Lung (tissue), 16 donors: Measurements from ENCODE around the gene CDC42BPB. TPM values are rescaled to one million over a fixed set of nuclear protein-coding genes. Genes with fewer than 3 reads are reported as not detected.
A peak's percentile ranks its signal among the peaks of the same experiment; 100 is the strongest.

Source experiments
- ATAC-seq: fragments of 200-7000 bp; cut with Tn5 transposase; one replicate; pipeline ENCODE4 v1.9.1; 2020; ENCODE audit warnings: moderate number of reproducible peaks; ENCODE audit not compliant: insufficient read depth, low FRiP score
- DNase-seq, 3 donors: peaks; one replicate each; pipeline ENCODE4 v3.0.0-alpha.2; 2013 to 2017
- H3K27ac ChIP-seq, 2 donors: one replicate each; pipeline ENCODE4 v1.5.1; 2013; ENCODE audit warnings: mild to moderate bottlenecking in 2 of 2, moderate library complexity in 2 of 2, control low read depth in 1 of 2, inconsistent platforms in 1 of 2, low read depth in 1 of 2, low read length in 1 of 2
- H3K27me3 ChIP-seq, 3 donors: one replicate each; pipeline ENCODE4 v1.5.1; 2013; ENCODE audit warnings: low read length in 2 of 3; ENCODE audit not compliant: control insufficient read depth in 3 of 3, insufficient read depth in 3 of 3
- H3K36me3 ChIP-seq, 4 donors: one replicate each; pipeline ENCODE4 v1.5.1; 2013; ENCODE audit warnings: low read length in 4 of 4, mild to moderate bottlenecking in 1 of 4, moderate library complexity in 1 of 4; ENCODE audit not compliant: control insufficient read depth in 4 of 4, insufficient read depth in 4 of 4
- H3K4me1 ChIP-seq, 5 donors: one replicate each; pipeline ENCODE4 v1.5.1; 2013; ENCODE audit warnings: low read length in 5 of 5, mild to moderate bottlenecking in 2 of 5, moderate library complexity in 1 of 5; ENCODE audit not compliant: control insufficient read depth in 5 of 5, insufficient read depth in 5 of 5
- H3K4me3 ChIP-seq: one replicate; pipeline ENCODE4 v1.5.1; 2013; ENCODE audit warnings: mild to moderate bottlenecking, control low read depth, moderate library complexity
- H3K9ac ChIP-seq, 2 donors: one replicate each; pipeline ENCODE4 v1.5.1; 2013; ENCODE audit warnings: low read length in 2 of 2, control low read depth in 1 of 2; ENCODE audit not compliant: insufficient read depth in 1 of 2
- H3K9me3 ChIP-seq, 4 donors: one replicate each; pipeline ENCODE4 v1.5.1; 2013; ENCODE audit warnings: low read length in 3 of 4, mild to moderate bottlenecking in 1 of 4, moderate library complexity in 1 of 4; ENCODE audit not compliant: control insufficient read depth in 4 of 4, insufficient read depth in 3 of 4
- CTCF ChIP-seq: IDR thresholded peaks from 2 replicates; pipeline ENCODE4 v1.5.1; 2012; ENCODE audit warnings: mild to moderate bottlenecking; ENCODE audit errors: control extremely low read depth, extremely low read depth
- WGBS, 2 donors: extraction: QIAGEN DNeasy Blood & Tissue Kit; methylation state at CpG; one replicate each; pipeline ENCODE4 v1.1.7; 2013; 5-methylcytosine and 5-hydroxymethylcytosine counted together
- long read RNA-seq, 5 donors: transcript quantifications; one replicate each; lab custom pipeline, GENCODE V29; 2026
- polyA plus RNA-seq, 2 donors: library from polyadenylated mRNA; stranded (reverse); fragments of 200-250 nt; gene quantifications; one replicate each; pipeline ENCODE4 v1.2.1, GENCODE V29; 2013
- total RNA-seq, 2 donors: library from RNA; depleted of rRNA in 1 of 2; stranded (reverse); fragments of >200 nt in 1 of 2; gene quantifications; one replicate each; pipeline ENCODE4 v1.2.1, GENCODE V29; 2014 to 2021
- donor health status: control.
- donor health status: control.
- donor health status: Bipolar disorder and iron deficiency.
- donor health status: healthy.
- donor health status: DM: yes; HTN: yes; CAD: no.

Gene CDC42BPB
- total RNA-seq (10 to 100 TPM; 88.5 to 97.9 TPM), polyA plus RNA-seq (10 to 100 TPM; 39.3 to 44.6 TPM)
- long read RNA-seq, donor 1, full-length matches to known transcripts: 1 of 15 reads
- long read RNA-seq, donor 1, partial matches to known transcripts: 14 of 15 reads
- long read RNA-seq, donor 1, other reads (novel, unspliced or antisense): 0 of 15 reads
- long read RNA-seq, donor 2, partial matches to known transcripts: 5 of 5 reads
- long read RNA-seq, donor 2, other reads (novel, unspliced or antisense): 0 of 5 reads
- long read RNA-seq, donor 3, partial matches to known transcripts: 8 of 12 reads
- long read RNA-seq, donor 3, other reads (novel, unspliced or antisense): 0 of 12 reads
- long read RNA-seq, donor 4, partial matches to known transcripts: 0 of 1 reads
- long read RNA-seq, donor 4, other reads (novel, unspliced or antisense): 0 of 1 reads
- long read RNA-seq, donor 5, full-length matches to known transcripts: 3 of 3 reads
- long read RNA-seq, donor 5, partial matches to known transcripts: 0 of 3 reads
- long read RNA-seq, donor 5, other reads (novel, unspliced or antisense): 0 of 3 reads

- H3K27ac ChIP-seq: peak within 1 kb of the TSS; percentile 96 to 99
- DNase-seq: peak; percentile 93 to 96 (median 95)
- peaks cover 0 to 1% (median 0%) of the 10 kb centered on the region in 4 donors for H3K9me3 ChIP-seq
- H3K27me3 ChIP-seq: no peaks in the 10 kb centered on the region
- peak; percentile 96 for ATAC-seq
- H3K4me3 ChIP-seq: peak within 1 kb of the TSS; percentile 99
- H3K36me3 ChIP-seq: no peaks in the 10 kb centered on the region
- no peak for TF ChIP-seq CTCF
- 0 to 2% methylated on average over 55 to 113 of the region's 113 CpGs for WGBS, 2 donors
- H3K4me1 ChIP-seq: peaks cover 0 to 29% (median 11%) of the 10 kb centered on the region in 5 donors
- peak within 1 kb of the TSS; percentile 17 to 46 for H3K9ac ChIP-seq
Measured at GRCh38 chr14:103057372-103058163, at the start of gene CDC42BPB. Gene CDC42BPB (minus strand): TSS chr14:103057549. CDS start chr14:103057173, 376 bp downstream.

- Histone ChIP-seq H3K27ac (no peak overlapping the region), H3K4me1 (peaks cover 0 to 38% (median 15%) of the 10 kb centered on the region in 5 donors), H3K27me3 (peaks cover 0 to 29% (median 13%) of the 10 kb centered on the region in 3 donors), H3K9me3 (peaks cover 0 to 4% (median 0%) of the 10 kb centered on the region in 4 donors), H3K4me3 (no peak overlapping the region), H3K36me3 (no peaks in the 10 kb centered on the region), H3K9ac (no peak overlapping the region)
- WGBS, 2 donors: 55 to 65% methylated on average over 9 of the region's 9 CpGs
- DNase-seq (no peak), ATAC-seq (no peak)
- TF ChIP-seq CTCF: no peak
Measured at GRCh38 chr14:103105580-103106150, 48.3 kb upstream of the CDC42BPB start.

GRCh38 chr14:103104654-103105452 is 47.5 kb upstream of the CDC42BPB start:
- Histone ChIP-seq H3K4me1 (peaks cover 0 to 30% (median 15%) of the 10 kb centered on the region in 5 donors), H3K27me3 (peaks cover 0 to 29% (median 13%) of the 10 kb centered on the region in 3 donors), H3K36me3 (no peaks in the 10 kb centered on the region), H3K9me3 (peaks cover 0 to 4% (median 0%) of the 10 kb centered on the region in 4 donors), H3K27ac (no peak overlapping the region), H3K9ac (no peak overlapping the region), H3K4me3 (no peak overlapping the region)
- WGBS, 2 donors: 7 to 8% methylated on average over 37 to 59 of the region's 59 CpGs
- TF ChIP-seq CTCF: peak; percentile 86
- DNase-seq (peak; percentile 55 to 74 (median 68)), ATAC-seq (peak; percentile 87)
